Activated CD4-positive, alpha-beta T cell treated with anti-CD3 and anti-CD28 coated beads, Interleukin-2, amount 50 U/mL, for 4 hours (primary cell): ENCODE measurements around the gene ASTN2.

ENCODE experiments used
- DNase-seq, 2 experiments: peaks; one replicate each; pipeline ENCODE4 v3.0.0-alpha.2; 2020

The ASTN2 gene

DNA sequence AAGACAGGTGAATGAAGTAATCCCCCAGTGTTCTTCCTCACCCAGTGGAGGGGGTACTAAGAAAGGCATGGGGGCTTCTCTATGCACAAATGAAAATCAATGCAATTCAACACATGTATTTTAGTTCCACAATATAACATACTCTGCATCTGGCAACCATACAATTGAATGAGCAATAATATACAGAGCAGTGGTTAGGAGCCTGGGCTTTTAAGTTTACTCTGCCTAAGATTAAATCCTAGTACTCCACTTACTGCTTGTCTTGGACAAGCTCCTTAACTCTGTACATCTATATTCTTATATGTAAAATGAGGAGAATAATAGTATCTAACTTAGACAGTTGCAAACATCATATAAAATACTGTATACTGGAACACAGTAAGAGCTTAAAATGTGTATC, 923.2 kb downstream of the ASTN2 start:
- DNase-seq, result no peak

DNA sequence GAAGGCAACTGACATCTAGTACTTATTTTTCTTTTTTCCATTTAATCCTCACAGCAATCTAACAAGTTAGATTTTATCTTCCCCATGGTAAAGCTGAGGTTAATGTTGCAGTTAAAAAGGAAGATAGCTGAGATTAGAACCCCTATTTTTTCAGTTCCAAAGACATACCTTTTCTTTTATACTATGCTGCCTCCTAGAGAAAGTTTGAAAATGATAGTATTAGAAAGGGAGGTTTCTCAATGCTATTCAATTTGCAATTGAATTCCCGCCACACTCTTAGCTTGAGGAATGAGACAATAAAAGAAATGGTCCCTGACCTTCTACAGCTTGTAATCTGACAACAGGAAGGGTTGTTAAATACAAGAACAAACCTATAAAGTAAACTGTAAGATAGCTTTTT, 923.6 kb downstream of the ASTN2 start:
- no peak for DNase-seq

DNA sequence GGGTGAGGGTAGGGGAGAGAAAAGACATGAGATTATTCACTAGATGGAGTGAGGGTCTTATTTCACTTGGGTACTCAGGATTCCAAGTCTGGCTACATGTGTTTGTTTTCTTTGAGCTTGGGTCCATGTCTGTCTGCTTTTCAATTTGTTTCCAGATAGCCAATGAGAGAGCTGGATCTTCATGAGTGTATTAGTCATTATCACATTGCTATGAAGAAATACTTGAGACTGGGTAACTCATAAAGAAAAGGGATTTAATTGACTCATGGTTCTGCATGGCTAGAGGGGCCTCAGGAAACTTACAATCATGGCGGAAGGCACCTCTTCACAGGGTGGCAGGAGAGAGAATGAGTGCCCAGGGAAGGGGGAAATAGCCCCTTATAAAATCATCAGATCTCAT, 924.5 kb downstream of the ASTN2 start:
- DNase-seq, result no peak

DNA sequence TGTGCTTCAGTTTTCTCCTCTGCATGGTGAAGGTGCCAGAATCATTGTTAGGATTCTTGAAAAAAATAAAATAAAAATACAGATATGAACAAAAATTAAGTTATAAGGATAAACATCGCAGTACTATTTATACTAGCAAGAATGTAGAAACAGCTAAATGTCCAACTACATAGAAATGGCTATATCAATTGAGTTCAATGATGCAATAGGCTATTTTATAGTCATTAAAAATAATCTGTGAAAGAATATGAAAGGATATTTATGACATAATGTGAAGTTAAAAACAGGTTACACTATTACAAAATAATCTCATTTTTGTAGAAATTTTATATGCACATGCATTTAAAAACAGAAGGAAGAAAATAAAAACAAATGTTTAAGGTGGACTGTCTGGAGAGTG, 926.5 kb downstream of the ASTN2 start:
- no peak for DNase-seq

DNA sequence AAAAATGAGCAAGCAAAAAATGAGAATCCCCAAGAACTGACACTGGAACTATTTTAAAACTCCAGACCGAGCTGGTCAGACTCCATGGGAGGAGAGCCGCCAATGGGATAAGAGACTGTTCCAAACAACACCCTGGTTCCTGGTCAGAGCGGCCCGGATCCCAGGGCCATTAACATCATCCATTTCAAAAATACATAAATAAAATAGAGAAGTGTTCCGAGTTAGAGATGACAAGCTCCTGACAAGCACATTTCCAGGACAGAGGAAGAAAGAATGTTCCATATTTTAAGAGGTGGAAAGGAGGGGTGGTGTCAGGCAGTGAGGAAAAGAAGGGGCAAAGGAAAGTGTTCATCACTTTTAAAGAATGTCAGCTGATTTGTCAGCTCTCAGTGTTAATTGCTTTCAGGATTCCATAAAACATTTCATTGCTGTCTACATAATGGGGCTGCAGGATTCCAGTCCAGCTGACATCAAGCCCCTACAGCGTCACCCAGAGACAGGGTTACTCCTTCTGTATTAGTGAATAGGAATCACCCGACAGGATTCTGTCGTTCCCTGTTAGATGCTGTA, 930.3 kb downstream of the ASTN2 start:
- DNase-seq, result no peak

DNA sequence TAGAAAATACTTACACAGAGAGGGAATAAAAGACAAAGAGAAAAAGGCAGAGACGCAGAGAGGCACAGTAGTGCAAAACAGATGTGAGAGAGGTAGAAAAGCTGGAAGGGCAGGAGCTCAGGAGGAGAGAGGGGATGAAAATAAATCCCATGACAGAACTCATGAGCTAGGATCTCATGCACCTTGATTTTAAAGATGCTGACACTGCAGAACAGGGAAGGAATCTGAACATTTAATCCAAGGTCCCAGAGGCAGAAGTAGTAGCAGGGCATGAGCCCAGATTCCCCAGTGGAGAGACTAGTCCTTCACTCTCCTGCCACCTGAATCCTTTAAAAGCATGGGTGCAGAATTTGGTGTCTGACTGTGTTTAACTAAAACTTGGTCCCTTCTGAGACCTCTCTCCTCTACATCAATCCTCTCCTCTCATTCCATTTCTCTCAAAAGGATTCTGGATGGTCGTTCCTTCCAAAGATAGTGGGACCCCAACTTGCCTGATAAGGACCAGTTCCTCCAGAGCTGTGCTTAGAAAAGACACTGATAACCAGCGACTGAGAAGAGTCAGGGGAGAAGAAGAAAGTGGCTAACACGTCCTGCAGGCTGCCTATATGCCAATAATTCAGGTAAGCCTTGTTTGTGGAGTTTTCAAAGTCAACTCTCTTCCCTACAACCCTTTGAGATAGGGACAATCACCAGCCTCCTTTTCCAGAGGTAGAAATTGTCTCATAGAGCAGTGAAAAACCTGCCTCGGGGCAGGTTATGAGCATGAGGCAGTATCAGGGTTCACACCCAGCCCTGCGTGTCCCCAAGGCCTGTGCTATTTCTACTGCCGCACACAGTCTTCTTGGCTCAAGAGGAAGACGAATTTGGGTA, 931.0 kb downstream of the ASTN2 start:
- DNase-seq, result no peak

DNA sequence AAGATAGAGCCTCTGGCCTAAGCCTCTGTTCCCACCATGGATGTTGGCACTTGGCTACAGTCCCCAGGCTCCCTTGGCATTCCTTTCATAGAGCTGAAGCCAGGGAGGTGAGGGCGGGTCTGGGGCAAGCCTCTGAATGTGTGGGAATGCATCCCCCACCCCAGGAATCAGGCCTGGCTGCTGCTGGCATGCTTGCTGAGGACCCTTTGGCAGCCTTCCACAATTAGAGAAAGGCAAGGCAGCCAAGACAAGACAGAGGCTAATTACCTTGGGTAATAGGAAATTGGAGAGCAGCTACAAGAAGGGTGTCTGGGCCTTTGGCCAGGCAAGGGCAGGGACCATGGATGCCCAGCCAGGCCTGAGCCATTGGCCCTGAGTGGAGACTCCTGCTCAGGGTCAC, 932.1 kb downstream of the ASTN2 start:
- DNase-seq, result no peak

DNA sequence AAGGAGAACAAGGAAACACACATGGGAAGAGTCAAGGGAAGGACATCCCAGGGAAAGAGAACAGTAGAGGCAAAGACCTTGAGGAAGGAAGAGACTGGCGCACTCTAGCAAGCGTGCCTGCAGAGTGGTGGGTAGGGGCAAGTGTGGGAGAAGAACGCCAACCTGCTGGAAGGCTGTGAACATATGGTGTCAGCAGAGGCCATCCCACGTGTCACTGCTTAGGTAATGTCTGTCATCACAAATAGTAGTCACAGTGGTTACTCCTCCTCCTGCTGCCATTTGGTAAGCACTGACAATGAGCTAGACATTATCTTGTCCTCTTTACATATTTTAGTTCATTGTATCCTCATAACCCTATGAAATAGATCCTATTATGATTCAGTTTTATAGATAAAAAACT, 934.2 kb downstream of the ASTN2 start:
- no peak for DNase-seq

DNA sequence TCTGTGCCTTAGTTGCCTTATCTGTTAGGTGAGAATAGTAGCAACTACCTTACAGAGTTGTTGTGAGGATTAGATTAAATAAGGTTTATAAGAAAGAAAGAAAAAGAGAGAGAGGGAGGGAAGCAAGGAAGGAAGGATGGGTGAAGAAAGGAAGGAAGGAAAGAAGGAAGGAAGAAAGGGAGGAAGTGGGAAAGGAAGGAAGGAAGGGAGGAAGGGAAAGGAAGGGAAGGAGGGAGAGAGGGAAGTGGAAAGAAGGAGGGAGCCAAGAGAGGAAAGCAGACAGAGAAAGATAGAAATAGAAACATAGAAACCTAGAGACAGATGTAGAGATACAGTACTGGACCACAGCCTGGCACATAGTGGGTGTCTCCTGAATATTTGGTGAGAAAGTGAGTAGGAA, 934.9 kb downstream of the ASTN2 start:
- DNase-seq, result no peak

DNA sequence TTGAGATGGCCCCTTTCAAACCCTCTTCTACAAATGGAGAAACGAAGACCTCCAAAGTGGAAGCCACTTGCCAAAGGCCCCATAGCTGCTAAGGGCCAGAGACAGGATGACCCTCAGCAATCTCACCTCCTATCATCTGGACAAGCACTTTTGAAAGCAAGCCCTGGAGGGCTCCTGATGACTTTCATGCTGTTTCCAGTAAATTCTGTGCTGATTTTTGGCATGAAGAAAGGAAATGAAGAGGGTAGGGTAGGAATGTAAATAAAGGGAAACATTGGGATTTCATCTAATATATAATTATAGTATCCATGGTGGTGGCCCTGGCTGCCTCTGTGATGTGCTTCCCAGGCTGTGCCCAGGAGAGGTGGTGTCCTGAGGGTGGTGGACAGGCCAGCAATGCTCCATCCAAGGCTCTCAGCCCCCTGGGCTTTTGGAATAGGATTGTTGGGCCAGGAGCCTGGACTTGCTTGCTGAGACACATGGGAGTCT, 935.8 kb downstream of the ASTN2 start:
- no peak for DNase-seq

DNA sequence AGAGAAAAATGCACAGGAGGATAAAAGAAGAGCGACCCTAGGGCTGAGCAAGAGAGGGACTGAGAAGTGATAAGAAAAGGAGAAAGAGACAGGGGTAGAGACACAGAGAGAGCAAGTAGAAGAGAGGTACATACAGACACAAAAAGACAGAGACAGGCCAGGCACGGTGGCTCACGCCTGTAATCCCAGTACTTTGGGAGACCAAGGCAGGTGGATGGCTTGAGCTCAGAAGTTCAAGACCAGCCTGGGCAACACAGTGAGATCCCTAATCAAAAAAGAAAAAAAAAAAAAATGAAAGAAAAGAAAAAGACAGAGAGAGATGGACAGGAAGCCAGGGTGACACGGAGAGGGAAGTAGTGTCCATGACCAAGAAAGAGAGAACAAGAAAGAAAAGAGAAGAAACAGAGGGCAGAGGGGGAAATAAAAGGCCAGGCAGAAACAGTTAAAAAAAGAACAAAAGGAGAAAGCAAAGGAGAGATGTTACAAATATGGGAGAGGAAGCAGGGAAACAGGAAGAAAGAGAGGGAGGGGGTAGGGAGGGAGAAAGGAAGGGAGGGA, 937.2 kb downstream of the ASTN2 start:
- no peak for DNase-seq

DNA sequence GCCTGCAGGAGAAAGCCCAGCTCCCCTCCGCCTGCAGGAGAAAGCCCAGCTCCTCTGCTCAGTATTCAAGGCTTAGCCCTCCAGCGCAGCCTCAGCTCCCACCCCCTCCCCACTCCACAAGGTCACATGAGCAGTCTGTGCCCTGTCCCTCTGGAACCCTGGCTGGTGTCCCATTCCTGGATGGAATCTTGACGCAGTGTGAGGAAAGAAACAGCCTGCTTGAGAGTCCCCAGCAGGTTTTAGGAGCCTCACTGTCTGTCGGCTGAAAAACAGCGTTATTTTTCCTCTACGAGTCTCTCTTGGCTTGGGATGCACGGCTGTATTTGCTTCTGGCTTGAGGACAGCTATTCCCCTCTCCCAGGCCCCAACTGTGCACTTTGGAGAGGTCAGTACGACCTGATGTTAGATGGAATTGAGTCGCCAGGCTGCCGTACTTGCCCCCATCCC, 937.9 kb downstream of the ASTN2 start:
- DNase-seq, result no peak

DNA sequence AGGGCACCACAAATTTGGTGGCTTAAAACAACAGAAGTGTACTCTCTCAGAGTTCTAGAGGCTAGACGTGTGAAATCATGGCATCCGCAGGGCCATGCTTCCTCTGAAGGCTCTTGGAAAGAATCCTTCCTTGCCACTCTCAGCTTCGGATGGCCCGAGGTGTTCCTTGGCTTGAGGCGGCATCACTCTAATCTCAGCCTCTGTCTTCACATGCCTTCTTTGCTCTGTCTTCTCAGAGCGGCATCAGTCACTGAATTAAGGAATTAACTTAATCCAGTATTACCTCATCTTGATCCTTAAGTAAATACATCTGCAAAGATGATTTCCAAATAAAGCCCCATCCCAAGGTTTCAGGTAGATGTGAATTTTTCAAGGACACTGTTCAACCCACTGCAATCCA, 938.9 kb downstream of the ASTN2 start:
- no peak for DNase-seq

DNA sequence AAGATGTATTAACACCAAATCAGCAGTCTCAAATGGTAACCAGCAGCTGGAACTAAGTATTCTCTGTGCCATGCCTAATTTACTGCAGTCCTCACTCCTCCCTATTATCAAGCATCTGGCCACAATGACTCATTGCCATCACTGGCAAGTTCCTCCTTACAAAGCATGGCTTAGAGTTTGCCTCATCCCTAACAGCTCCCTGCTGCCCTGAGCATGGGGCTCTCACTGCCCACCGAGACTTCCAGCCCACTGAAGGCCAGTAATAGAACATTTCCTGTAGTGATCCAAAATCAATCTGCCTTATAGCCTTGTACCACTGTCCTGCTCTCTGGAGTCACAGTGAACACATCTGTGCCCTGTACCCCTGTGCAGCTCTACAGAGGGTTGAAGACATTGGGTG, 939.7 kb downstream of the ASTN2 start:
- no peak for DNase-seq

DNA sequence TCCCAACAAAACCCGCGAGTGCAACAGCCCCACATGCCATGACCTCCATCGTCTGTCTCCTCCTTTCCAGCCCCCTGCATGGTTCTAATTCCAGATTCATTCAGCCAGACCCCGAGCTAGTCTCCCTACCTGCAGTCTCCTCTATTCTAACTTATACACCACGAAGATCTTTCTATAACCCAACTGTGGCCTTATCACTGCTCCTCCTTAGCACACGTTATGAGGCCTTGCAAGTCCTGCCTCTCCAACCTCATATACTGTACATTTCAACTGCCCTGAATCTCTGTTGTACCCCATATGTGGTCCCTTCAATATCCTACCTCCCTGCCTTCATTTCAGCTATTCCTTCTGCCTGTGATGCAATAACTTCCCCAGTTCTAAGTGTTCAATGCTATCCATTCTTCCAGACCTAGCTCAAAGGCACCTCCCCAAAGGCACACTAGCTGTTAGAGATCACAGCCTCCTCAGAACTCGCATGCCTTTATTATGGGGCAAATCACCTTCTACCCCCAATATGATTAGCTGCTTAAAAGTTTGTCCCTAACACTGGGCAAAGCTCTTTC, 942.8 kb downstream of the ASTN2 start:
- DNase-seq, result no peak

DNA sequence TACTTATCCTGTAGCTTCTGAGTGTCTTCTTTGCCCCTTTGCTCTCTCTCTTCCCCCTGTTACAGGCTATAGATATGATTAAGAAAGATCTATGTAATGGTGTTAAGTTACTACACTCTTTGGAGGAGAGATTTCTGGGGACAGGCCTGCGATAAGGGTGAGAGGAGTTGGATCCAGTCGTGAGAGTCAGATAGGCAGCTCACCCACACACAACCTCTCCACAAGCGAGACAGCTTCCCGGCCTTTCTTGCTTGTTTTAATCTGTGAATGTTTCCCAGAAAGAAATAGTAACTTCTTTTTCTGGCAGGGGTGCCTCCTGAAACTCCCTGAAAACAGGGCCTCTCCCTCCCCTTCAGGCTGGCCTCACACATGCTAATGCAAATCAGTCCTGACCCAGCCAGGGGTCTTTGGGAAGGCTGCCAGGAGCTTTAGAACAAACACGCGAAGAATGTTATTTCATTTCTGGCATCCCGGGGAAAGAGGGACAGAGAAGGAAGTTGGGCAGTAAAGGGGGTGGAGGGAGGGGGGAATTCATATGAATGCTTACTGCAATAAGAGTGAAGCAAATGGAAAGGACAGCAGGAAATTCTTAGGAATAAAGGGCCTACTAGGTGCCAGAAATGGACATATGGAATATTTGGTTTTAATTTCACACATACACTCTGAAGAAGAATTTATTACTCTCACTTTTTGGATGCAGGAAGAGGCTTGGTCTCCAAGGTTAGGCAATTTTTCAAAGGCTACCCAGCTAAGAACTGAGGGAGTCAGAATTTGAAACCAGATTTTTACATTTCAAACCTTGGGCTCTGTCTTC, 943.6 kb downstream of the ASTN2 start:
- DNase-seq, result no peak

DNA sequence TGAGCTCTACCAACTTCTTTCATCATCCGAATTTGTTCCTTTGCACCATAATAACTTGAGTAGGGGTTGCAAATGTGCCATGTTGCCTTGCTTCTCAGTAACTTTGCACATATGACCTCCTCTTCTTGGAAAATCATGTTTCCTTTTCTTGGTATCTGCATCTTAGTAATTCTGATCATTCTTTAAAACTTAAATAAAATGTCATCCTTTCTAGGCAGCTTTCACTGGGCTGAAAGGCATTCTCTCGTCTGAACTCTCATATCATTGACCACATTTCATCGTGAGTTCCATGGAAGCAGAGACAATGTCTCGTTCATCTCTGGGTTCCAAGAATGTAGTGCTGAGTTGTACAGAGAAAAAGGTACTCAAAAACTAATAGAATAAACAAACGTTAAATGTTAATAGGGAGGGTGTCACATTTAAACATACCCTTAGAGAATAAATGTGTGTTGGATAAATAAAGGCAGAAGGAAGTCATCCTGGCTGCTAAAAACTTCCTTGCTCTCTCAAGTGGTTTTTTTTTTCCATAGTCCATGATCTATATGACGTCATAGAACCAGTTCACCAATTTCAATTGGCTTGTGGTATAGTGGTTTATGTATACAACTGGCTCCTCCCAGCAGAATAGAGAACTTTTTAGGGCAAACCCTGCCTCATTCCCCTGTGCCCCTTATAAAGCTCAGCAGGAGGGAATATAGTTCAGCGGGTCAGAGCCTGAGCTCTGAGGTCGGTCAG, 945.9 kb downstream of the ASTN2 start:
- DNase-seq, result no peak

DNA sequence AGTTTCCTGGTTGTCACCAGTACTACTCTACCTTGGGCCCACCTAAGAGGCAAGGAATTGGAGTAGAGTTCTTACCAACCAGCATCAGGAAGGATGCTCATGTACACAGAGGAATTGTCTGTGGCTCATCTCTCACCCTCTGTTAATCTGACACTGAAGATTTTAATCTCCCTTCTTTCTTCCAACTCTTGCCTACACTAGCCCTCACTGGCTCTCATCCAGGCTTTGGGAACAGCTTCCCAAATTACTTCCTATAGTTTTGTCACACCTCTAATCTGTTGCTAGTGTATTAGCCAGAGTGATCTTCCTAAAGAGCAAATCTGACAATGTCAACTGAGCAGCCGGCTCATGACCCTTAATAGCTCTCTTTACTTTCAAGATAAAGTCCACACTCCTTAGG, 946.5 kb downstream of the ASTN2 start:
- DNase-seq, result no peak

DNA sequence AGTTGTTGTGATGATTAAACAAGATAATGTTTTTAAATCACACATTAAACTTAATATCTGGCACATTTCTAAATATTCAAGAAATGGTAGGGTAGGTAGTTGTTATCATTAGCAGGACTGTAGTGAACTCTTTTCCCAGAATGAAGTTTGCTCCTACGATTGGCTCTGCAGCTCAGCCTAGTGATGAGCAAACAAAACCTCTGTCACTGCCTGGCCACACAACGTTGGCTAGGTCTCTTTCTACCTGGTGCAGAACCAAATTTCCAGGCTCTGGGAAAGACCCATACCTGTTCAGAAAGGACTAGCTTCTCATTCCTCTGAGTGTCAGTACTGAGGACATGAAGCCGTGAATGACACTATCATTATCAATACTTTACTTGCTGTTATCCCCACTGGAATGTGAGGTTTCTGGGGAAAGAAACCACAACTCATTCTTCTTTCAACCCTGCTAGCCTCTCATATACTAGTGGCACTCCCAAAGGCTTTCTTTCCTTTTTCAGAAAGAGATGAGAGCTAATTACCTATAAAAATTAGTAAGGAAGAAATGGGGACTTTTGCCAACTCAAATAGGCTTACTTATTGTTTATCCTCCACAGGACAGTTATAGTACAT, 947.0 kb downstream of the ASTN2 start:
- no peak for DNase-seq

DNA sequence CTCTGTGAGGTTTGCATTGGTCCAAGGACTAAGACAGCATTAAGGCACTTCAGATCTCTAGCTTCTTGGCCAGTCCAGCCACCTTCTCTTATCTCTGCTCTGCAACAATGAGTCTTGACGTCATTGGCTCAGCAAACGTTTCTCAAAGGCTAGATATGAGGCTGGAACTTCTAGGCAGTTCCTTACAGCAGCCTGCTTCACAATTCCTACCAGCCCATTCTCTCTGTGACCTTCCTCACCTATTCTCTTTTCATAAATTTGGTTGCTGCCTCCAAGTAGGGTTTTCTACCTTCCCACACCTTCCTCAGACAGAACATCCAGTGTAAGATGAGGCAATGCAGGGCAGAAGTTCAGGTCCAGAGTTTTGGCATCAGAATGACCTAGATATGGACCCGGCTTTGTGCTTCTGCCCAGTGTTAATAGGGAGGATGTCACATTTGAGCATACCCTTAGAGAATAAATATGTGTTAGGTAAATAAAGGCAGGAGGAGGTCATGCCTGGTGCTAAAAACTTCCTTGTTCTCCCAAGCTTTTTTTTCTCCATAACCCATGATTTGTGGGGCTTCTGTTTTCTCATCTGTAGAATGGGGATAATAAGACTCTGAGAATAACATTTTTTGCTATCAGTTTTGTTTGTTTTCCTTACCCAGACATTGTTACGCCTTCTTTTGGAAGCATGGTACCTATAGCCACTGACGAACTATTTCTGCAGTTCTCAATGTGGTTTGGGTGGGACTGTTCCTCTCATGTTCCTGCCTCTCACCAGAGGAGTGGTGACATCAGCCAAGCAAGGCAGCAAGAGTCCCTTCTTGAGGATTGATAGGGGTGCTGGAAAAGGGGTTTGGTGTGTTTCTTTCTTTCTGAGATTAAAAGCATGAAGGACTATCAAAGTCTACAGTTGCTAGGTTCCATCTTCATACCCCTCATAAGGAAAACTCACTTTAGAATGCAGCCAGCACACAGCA, 948.3 kb downstream of the ASTN2 start:
- DNase-seq, result no peak
